Mesodermal cell (in vitro differentiated cells): Measurements from ENCODE around the gene DAPK2.

ENCODE experiments used
- H3K27ac ChIP-seq: 2 replicates; pipeline ENCODE4 v1.7.0; 2013; ENCODE audit warnings: mild to moderate bottlenecking, low read depth, low read length, moderate library complexity; ENCODE audit not compliant: severe bottlenecking
- H3K36me3 ChIP-seq: 2 replicates; pipeline ENCODE4 v1.7.1; 2013; ENCODE audit warnings: mild to moderate bottlenecking, low read length, moderate library complexity; ENCODE audit not compliant: control insufficient read depth, insufficient read depth
- H3K4me1 ChIP-seq: one replicate; pipeline ENCODE4 v1.7.1; 2013; ENCODE audit warnings: mild to moderate bottlenecking, low read length; ENCODE audit not compliant: insufficient read depth, control insufficient read depth, poor library complexity, severe bottlenecking
- H3K4me3 ChIP-seq: 2 replicates; pipeline ENCODE4 v1.7.0; 2013; ENCODE audit warnings: low read length, control low read depth, mild to moderate bottlenecking; ENCODE audit not compliant: insufficient read depth, poor library complexity, severe bottlenecking; ENCODE audit errors: extremely low read depth
- H3K9me3 ChIP-seq: 2 replicates; pipeline ENCODE4 v1.7.1; 2013; ENCODE audit warnings: mild to moderate bottlenecking, low read length, moderate library complexity; ENCODE audit not compliant: control insufficient read depth
- WGBS, 2 experiments: methylation state at CpG; one replicate each; pipeline ENCODE4 v1.1.5; 2013; ENCODE audit warnings: missing lambda C conversion rate in 2 of 2; ENCODE audit not compliant: insufficient coverage in 2 of 2; 5-methylcytosine and 5-hydroxymethylcytosine counted together

DAPK2 gene

GRCh38 chr15:63942486-63943365, 103.6 kb downstream of the DAPK2 start:
- Histone ChIP-seq H3K4me3 (no peak overlapping the region), H3K36me3 (no peaks in the 10 kb centered on the region), H3K27ac (no peak overlapping the region), H3K9me3 (no peaks in the 10 kb centered on the region), H3K4me1 (peaks cover 10% of the 10 kb centered on the region)
- WGBS, 2 experiments, result 79 to 85% methylated on average over 4 of the region's 6 CpGs

DNA sequence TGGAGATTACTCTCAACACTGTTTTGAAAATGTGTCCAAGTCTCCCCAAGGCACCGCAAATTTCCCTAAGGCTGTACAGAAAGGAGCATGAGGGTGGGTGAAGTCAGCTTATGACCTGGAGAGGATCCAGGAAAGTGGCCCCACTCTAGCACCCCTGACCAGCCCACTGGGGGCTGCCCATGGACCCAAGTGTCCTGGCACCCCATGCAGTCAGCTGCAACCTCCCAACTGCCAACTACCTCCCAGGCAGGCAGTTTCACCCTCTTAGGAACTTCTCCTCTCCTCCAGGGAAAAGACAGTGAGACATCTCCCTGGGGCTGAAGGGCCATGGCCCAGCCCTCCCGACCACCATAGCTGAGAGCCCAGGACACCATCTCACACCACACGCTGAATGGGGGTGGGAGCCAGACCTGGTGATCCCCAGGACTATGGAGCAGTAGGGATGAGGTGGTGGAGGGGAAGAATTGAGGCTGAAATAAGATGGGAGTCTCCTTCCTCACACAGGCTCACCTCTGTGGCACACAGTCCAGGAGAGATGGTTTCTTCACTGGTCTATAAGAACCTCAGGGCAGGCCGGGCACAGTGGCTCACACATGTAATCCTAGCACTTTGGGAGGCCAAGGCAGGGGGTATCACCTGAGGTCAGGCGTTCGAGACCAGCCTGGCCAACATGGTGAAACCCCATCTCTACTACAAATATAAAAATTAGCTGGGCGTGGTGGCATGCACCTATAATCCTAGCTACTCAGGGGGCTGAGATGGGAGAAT, 104.4 kb downstream of the DAPK2 start:
- WGBS, 2 experiments, result 92 to 100% methylated on average over 1 to 2 of the region's 7 CpGs
- peaks cover 10% of the 10 kb centered on the region for H3K4me1 ChIP-seq
- no peak overlapping the region for H3K4me3 ChIP-seq
- H3K9me3 ChIP-seq, result no peaks in the 10 kb centered on the region
- no peaks in the 10 kb centered on the region for H3K36me3 ChIP-seq
- H3K27ac ChIP-seq, result no peak overlapping the region

GRCh38 chr15:63940966-63941620, 105.2 kb downstream of the DAPK2 start:
- 70 to 83% methylated on average over 3 of the region's 4 CpGs for WGBS, 2 experiments
- Histone ChIP-seq H3K9me3 (no peaks in the 10 kb centered on the region), H3K27ac (no peak overlapping the region)

DNA sequence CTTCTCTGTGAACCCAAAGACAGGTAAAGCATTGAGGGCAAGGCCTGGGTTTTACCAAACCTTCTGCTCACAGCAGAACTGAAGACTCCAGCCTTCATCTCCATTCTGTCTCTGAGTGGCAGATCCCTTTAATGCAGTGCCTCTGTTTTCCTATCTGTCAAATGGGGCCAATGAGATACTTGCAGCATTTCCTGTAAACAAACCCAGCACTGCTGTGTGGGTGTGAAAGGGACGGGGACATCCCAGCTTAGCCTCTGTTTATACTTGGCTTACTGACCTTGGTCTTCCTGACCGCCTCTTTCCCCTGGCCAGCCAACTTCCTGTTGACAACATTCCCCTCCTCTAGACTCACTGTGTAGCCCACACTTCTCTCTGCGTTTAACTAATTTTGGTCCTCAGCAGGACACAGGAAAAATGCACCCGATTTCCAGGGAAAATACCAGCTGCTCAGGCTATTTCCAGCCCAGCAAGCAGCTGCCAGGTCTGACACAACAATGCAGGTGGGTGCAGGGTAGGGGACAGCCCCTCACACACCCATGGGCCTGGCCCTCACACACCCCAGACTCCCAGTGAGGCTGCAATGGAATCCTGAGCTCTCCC, 106.7 kb downstream of the DAPK2 start:
- Histone ChIP-seq H3K27ac (peak overlapping the region; percentile 73), H3K4me1 (peaks cover 10% of the 10 kb centered on the region), H3K9me3 (no peaks in the 10 kb centered on the region), H3K36me3 (no peaks in the 10 kb centered on the region), H3K4me3 (no peak overlapping the region)
- WGBS, 2 experiments, result 58 to 75% methylated on average over 3 to 4 of the region's 4 CpGs

More at GRCh38 chr15:63940966-63941620, 105.2 kb downstream of the DAPK2 start:
- Histone ChIP-seq H3K4me3 (no peak overlapping the region), H3K4me1 (peaks cover 10% of the 10 kb centered on the region), H3K36me3 (no peaks in the 10 kb centered on the region)

DNA sequence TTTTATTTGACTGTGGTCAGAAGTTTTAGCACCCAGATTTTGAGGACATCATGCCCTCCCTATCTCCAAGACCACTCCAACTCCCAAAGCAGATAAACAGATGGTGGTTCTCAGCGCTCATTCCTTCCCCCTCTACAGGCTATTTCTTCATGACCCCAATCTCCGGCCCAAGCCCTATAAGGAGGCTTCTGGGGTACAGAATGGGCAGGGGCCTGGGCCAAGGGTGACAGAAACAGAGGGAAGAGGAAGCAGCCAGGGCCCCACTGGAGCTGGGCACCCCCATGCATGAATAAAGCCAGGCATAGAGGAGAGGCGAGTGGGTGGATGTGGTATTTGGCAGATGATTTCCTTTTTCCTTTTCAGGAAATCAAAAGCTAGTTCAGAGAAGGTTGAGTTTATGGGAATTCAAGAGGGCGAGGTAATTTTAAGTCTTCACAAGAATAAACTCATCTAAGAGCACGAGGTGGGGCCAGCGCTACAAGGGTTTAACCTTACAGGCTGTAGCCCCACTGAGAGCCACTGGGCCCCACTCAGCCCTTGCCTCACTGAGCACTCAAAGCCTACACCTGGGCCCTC, 107.7 kb downstream of the DAPK2 start:
- no peaks in the 10 kb centered on the region for H3K9me3 ChIP-seq
- no peak overlapping the region for H3K27ac ChIP-seq
- 89 to 93% methylated on average over 2 to 4 of the region's 6 CpGs for WGBS, 2 experiments
- H3K4me3 ChIP-seq, result no peak overlapping the region
- H3K4me1 ChIP-seq, result peaks cover 10% of the 10 kb centered on the region
- no peaks in the 10 kb centered on the region for H3K36me3 ChIP-seq

- H3K9me3 ChIP-seq, result no peaks in the 10 kb centered on the region
- H3K4me3 ChIP-seq, result no peak overlapping the region
- no peak overlapping the region for H3K27ac ChIP-seq
- no peaks in the 10 kb centered on the region for H3K36me3 ChIP-seq
- H3K4me1 ChIP-seq, result no peaks in the 10 kb centered on the region
- 86 to 100% methylated on average over 2 of the region's 5 CpGs for WGBS, 2 experiments
These were observed 112.8 kb downstream of the DAPK2 start for GRCh38 chr15:63933522-63933921.

DNA sequence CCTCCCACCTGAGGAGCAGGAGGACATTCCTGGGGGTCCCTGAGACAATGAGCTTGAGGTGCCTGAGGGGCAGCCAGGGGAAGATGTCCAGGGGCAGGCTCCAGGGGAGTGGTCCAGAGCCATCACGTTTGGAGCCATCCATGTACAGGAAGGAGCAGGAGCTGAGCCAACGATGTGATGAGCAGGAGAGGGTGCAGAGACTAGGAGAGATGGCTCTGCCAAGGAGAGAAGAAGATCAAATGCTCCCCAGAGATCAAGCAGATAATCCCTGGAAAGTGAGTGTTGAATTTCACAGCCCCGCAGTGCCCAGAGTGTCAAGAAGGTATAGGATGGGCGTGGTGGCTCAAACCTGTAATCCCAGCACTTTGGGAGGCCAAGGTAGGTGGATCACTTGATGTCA, 114.7 kb downstream of the DAPK2 start:
- Histone ChIP-seq H3K4me1 (no peaks in the 10 kb centered on the region), H3K36me3 (no peaks in the 10 kb centered on the region), H3K27ac (no peak overlapping the region), H3K9me3 (no peaks in the 10 kb centered on the region), H3K4me3 (no peak overlapping the region)
- WGBS, 2 experiments, result 86 to 93% methylated on average over 4 of the region's 4 CpGs

- H3K36me3 ChIP-seq, result no peaks in the 10 kb centered on the region
- WGBS, 2 experiments, result 100% methylated on average over 2 to 4 of the region's 7 CpGs
- no peak overlapping the region for H3K4me3 ChIP-seq
- H3K4me1 ChIP-seq, result no peaks in the 10 kb centered on the region
- H3K27ac ChIP-seq, result no peak overlapping the region
- H3K9me3 ChIP-seq, result no peaks in the 10 kb centered on the region
These were observed 116.3 kb downstream of the DAPK2 start for GRCh38 chr15:63930034-63930433.

GRCh38 chr15:63928185-63928842, 118.0 kb downstream of the DAPK2 start:
- WGBS, 2 experiments, result 100% methylated on average over 1 of the region's 2 CpGs
- no peaks in the 10 kb centered on the region for H3K4me1 ChIP-seq

More at GRCh38 chr15:63928185-63928842, 118.0 kb downstream of the DAPK2 start:
- H3K27ac ChIP-seq, result no peak overlapping the region
- no peaks in the 10 kb centered on the region for H3K9me3 ChIP-seq
- no peak overlapping the region for H3K4me3 ChIP-seq
- no peaks in the 10 kb centered on the region for H3K36me3 ChIP-seq
